HG03442 (cell line): ENCODE measurements around the gene MAP2.
A peak's percentile ranks its signal among the peaks of the same experiment; 100 is the strongest.

Source experiments
- ATAC-seq: cut with Tn5 transposase; IDR thresholded peaks from one replicate; pipeline ENCODE4 v1.9.1; 2021; ENCODE audit warnings: mild to moderate bottlenecking, moderate library complexity; ENCODE audit not compliant: unreplicated experiment

Gene MAP2

GRCh38 chr2:209526561-209526960, 102.7 kb downstream of the MAP2 start:
- no peak for ATAC-seq

- ATAC-seq = no peak
These were observed 105.7 kb downstream of the MAP2 start for GRCh38 chr2:209529579-209529978.

- no peak for ATAC-seq
These were observed 108.5 kb downstream of the MAP2 start for GRCh38 chr2:209532321-209532720.

- ATAC-seq = no peak
These were observed 109.5 kb downstream of the MAP2 start for GRCh38 chr2:209533391-209533790.

GRCh38 chr2:209534228-209534627, 110.4 kb downstream of the MAP2 start:
- peak; percentile 70 for ATAC-seq

GRCh38 chr2:209536363-209536762, 112.5 kb downstream of the MAP2 start:
- ATAC-seq = no peak

- no peak for ATAC-seq
These were observed 123.9 kb downstream of the MAP2 start for GRCh38 chr2:209547726-209548125.

GRCh38 chr2:209549589-209549988, 125.7 kb downstream of the MAP2 start:
- no peak for ATAC-seq

- ATAC-seq = no peak
These were observed 130.1 kb downstream of the MAP2 start for GRCh38 chr2:209553913-209554312.

- ATAC-seq = peak; percentile 70
These were observed 132.6 kb downstream of the MAP2 start for GRCh38 chr2:209556354-209556961.

GRCh38 chr2:209560911-209561310, 137.1 kb downstream of the MAP2 start:
- ATAC-seq = no peak

- ATAC-seq = no peak
These were observed 139.6 kb downstream of the MAP2 start for GRCh38 chr2:209563453-209563852.

- no peak for ATAC-seq
These were observed 141.0 kb downstream of the MAP2 start for GRCh38 chr2:209564816-209565215.

GRCh38 chr2:209565896-209566582, 142.2 kb downstream of the MAP2 start:
- ATAC-seq = no peak

- no peak for ATAC-seq
These were observed 146.3 kb downstream of the MAP2 start for GRCh38 chr2:209570194-209570593.

GRCh38 chr2:209574515-209574914, 150.7 kb downstream of the MAP2 start:
- ATAC-seq = no peak

GRCh38 chr2:209577376-209578357, 153.8 kb downstream of the MAP2 start:
- ATAC-seq = no peak

- ATAC-seq = no peak
These were observed 154.7 kb downstream of the MAP2 start for GRCh38 chr2:209578394-209579001.

GRCh38 chr2:209579230-209579749, 155.4 kb downstream of the MAP2 start:
- no peak for ATAC-seq

- ATAC-seq = no peak
These were observed 157.2 kb downstream of the MAP2 start for GRCh38 chr2:209581040-209581439.

- ATAC-seq = no peak
These were observed 158.4 kb downstream of the MAP2 start for GRCh38 chr2:209582281-209582680.
